A673 (cell line): ENCODE results near the gene NSD1. TPM values are rescaled to one million over a fixed set of nuclear protein-coding genes. Genes with fewer than 3 reads are reported as not detected.

Experiments
- BruUV-seq: library from RNA; stranded (reverse); fragments of 400-500 nt; replicated peaks from 2 replicates; lab custom pipeline; 2021; lab: Mats Ljungman, UMichigan
- CTCF ChIA-PET: fragments of 300-600 bp; sonication (Branson Sonifier 250); formaldehyde crosslinking; loops from one replicate; lab custom pipeline; 2022; ENCODE audit warnings: antibody characterized with exemption; lab: Charles Lee
- POLR2A ChIA-PET: fragments of 300-600 bp; sonication (Branson Sonifier 250); formaldehyde crosslinking; loops from one replicate; lab custom pipeline; 2022; ENCODE audit warnings: antibody characterized with exemption; ENCODE audit not compliant: low non-redundant PET; lab: Charles Lee
- DNase-seq: peaks from one replicate; pipeline ENCODE4 v3.0.0-alpha.2; 2015; ENCODE audit warnings: low spot score
- H3K27ac ChIP-seq: fragments of 200-600 bp; sonication (generic); 2 replicates; pipeline ENCODE4 v1.5.1; 2016; ENCODE audit warnings: mixed run types, low read depth, mild to moderate bottlenecking, mixed read lengths, antibody characterized with exemption, low read length; ENCODE audit not compliant: poor library complexity, severe bottlenecking
- H3K27me3 ChIP-seq: fragments of 200-600 bp; sonication (generic); replicated peaks from 2 replicates; pipeline ENCODE4 v1.6.1; 2017; ENCODE audit warnings: mixed run types, low read depth, mild to moderate bottlenecking, mixed read lengths, antibody characterized with exemption, low read length; ENCODE audit not compliant: insufficient read depth, poor library complexity
- H3K36me3 ChIP-seq: fragments of 200-600 bp; sonication (generic); 2 replicates; pipeline ENCODE4 v1.6.1; 2016; ENCODE audit warnings: mixed run types, mild to moderate bottlenecking, mixed read lengths, antibody characterized with exemption, low read length; ENCODE audit not compliant: insufficient read depth, poor library complexity, severe bottlenecking
- H3K4me1 ChIP-seq: fragments of 200-600 bp; sonication (generic); 2 replicates; pipeline ENCODE4 v1.6.1; 2017; ENCODE audit warnings: mixed run types, mild to moderate bottlenecking, mixed read lengths, antibody characterized with exemption, low read length; ENCODE audit not compliant: insufficient read depth, poor library complexity, severe bottlenecking
- H3K4me3 ChIP-seq: fragments of 200-600 bp; sonication (generic); 2 replicates; pipeline ENCODE4 v1.5.1; 2016; ENCODE audit warnings: low read depth, mixed run types, mild to moderate bottlenecking, mixed read lengths, low read length; ENCODE audit not compliant: poor library complexity, severe bottlenecking
- H3K9me3 ChIP-seq: fragments of 200-600 bp; sonication (generic); 2 replicates; pipeline ENCODE4 v1.6.1; 2016; ENCODE audit warnings: mixed run types, low read depth, mild to moderate bottlenecking, mixed read lengths, antibody characterized with exemption, low read length; ENCODE audit not compliant: poor library complexity, severe bottlenecking
- CTCF ChIP-seq: fragments of 300-800, 200-600 bp; sonication (generic); conservative IDR thresholded peaks from 2 replicates; pipeline ENCODE4 v1.5.1; 2017; ENCODE audit warnings: low read depth, mild to moderate bottlenecking, antibody characterized with exemption, low read length, moderate library complexity, mixed read lengths
- EZH2 ChIP-seq: fragments of 200-600 bp; sonication (generic); IDR thresholded peaks from 2 replicates; pipeline ENCODE4 v1.6.1; 2017; ENCODE audit warnings: borderline replicate concordance, low read depth, mild to moderate bottlenecking, mixed read lengths, antibody characterized with exemption, low read length; ENCODE audit not compliant: poor library complexity, severe bottlenecking
- intact Hi-C: fragments of 100-400 bp; cut with micrococcal nuclease; formaldehyde crosslinking; loops from one replicate; pipeline ENCODE4 v1.10.0; 2022; ENCODE audit not compliant: unreplicated experiment
- total RNA-seq: library from RNA; stranded (reverse); gene quantifications from 2 replicates; pipeline ENCODE4 v1.2.3, GENCODE V29; 2021

The NSD1 gene
- total RNA-seq, 1 experiment from 2014 or later: 74.3 TPM

GRCh38 chr5:177302354-177303110, 169.0 kb downstream of the NSD1 start:
- no peaks in the 10 kb centered on the region for H3K27me3 ChIP-seq
- no peak for TF ChIP-seq CTCF
- no peak for TF ChIP-seq EZH2
- POLR2A ChIA-PET: no interaction called here
- H3K4me3 ChIP-seq: peak overlapping the region; percentile 88
- H3K36me3 ChIP-seq: peaks cover 29% of the 10 kb centered on the region
- no TSS peak for BruUV-seq
- intact Hi-C loops: no loop called here
- peak overlapping the region; percentile 87 for H3K27ac ChIP-seq
- CTCF ChIA-PET: no interaction called here
- peaks cover 10% of the 10 kb centered on the region for H3K4me1 ChIP-seq
- no peak for DNase-seq
- H3K9me3 ChIP-seq: no peaks in the 10 kb centered on the region

- peaks cover 10% of the 10 kb centered on the region for H3K4me1 ChIP-seq
- H3K27me3 ChIP-seq: no peaks in the 10 kb centered on the region
- ChIA-PET CTCF (no interaction called here), POLR2A (no interaction called here)
- peak within 1 kb of the TSS; percentile 88 for H3K4me3 ChIP-seq
- peak; percentile 87 for DNase-seq
- peak within 1 kb of the TSS; percentile 87 for H3K27ac ChIP-seq
- BruUV-seq: no TSS peak
- intact Hi-C loops: no loop called here
- H3K36me3 ChIP-seq: peaks cover 32% of the 10 kb centered on the region
- H3K9me3 ChIP-seq: no peaks in the 10 kb centered on the region
- TF ChIP-seq CTCF: peak; percentile 39; the same call in 1 of the 2 replicates
- TF ChIP-seq EZH2: no peak
Observed at GRCh38 chr5:177303121-177303924, 169.8 kb downstream of the NSD1 start, which contains the start of the genes PRELID1 and RAB24. Gene PRELID1, plus strand, starts transcription at chr5:177303799. Its CDS starts 187 bp downstream, at chr5:177303986. Gene RAB24, minus strand, starts transcription at chr5:177303719. Its CDS starts 431 bp downstream, at chr5:177303288.

- Histone ChIP-seq H3K36me3 (peaks cover 32% of the 10 kb centered on the region), H3K4me3 (peak overlapping the region; percentile 88), H3K9me3 (no peaks in the 10 kb centered on the region), H3K27ac (peak overlapping the region; percentile 87), H3K27me3 (no peaks in the 10 kb centered on the region), H3K4me1 (peaks cover 10% of the 10 kb centered on the region)
- ChIA-PET CTCF (no interaction called here), POLR2A (no interaction called here)
- BruUV-seq: TSS peak; percentile 70
- TF ChIP-seq CTCF (no peak), EZH2 (no peak)
- intact Hi-C loops: loop anchor here (2.0 kb wide), 1 partner anchor 151 kb away; no protein-coding TSS in a partner anchor
- no peak for DNase-seq
Observed at GRCh38 chr5:177303925-177304391, 170.4 kb downstream of the NSD1 start.
